HG02642 (cell line): Measurements from ENCODE around the gene TMED8.
"Not testable (repeated sequence)": the region's sequence is repeated elsewhere in the genome, so short reads cannot be mapped to it uniquely, and the experiment has no call there.

Experiments used
- ATAC-seq: cut with Tn5 transposase; IDR thresholded peaks from one replicate; pipeline ENCODE4 v1.9.1; 2021; ENCODE audit warnings: mild to moderate bottlenecking; ENCODE audit not compliant: unreplicated experiment, poor library complexity

The TMED8 gene

GRCh38 chr14:77372304-77372841 is 4.5 kb downstream of the TMED8 start:
- peak; percentile 34 for ATAC-seq

GRCh38 chr14:77369285-77369684 is 7.6 kb downstream of the TMED8 start:
- ATAC-seq = no peak

GRCh38 chr14:77364146-77364545 is 12.7 kb downstream of the TMED8 start:
- peak; percentile 60 for ATAC-seq

- no peak for ATAC-seq
Observed at GRCh38 chr14:77359626-77360025, 17.3 kb downstream of the TMED8 start.

GRCh38 chr14:77356899-77357298 is 20.0 kb downstream of the TMED8 start:
- no peak for ATAC-seq

GRCh38 chr14:77355811-77356210 is 21.1 kb downstream of the TMED8 start:
- ATAC-seq = no peak

GRCh38 chr14:77353469-77354141 is 23.3 kb downstream of the TMED8 start:
- ATAC-seq = no peak

GRCh38 chr14:77347751-77348150 is 29.1 kb downstream of the TMED8 start:
- ATAC-seq = no peak

- no peak for ATAC-seq
Observed at GRCh38 chr14:77346495-77346894, 30.4 kb downstream of the TMED8 start.

GRCh38 chr14:77344377-77344996 is 32.4 kb downstream of the TMED8 start:
- no peak for ATAC-seq

GRCh38 chr14:77343662-77344061 is 33.2 kb downstream of the TMED8 start:
- no peak for ATAC-seq

- no peak for ATAC-seq
Observed at GRCh38 chr14:77342726-77343397, 34.0 kb downstream of the TMED8 start.

- no peak for ATAC-seq
Observed at GRCh38 chr14:77340389-77340788, 36.5 kb downstream of the TMED8 start.

- ATAC-seq = no peak
Observed at GRCh38 chr14:77339407-77339806, 37.5 kb downstream of the TMED8 start.

GRCh38 chr14:77338302-77338701 is 38.6 kb downstream of the TMED8 start:
- ATAC-seq = no peak

- ATAC-seq = no peak
Observed at GRCh38 chr14:77337880-77338279, 39.0 kb downstream of the TMED8 start.

- not testable (repeated sequence) for ATAC-seq
Observed at GRCh38 chr14:77337255-77337654, 39.6 kb downstream of the TMED8 start.

GRCh38 chr14:77335576-77335975 is 41.3 kb downstream of the TMED8 start:
- ATAC-seq = no peak

GRCh38 chr14:77329872-77330271 is 47.0 kb downstream of the TMED8 start:
- ATAC-seq = no peak

GRCh38 chr14:77327111-77327510 is 49.8 kb downstream of the TMED8 start:
- ATAC-seq = no peak

- ATAC-seq = no peak
Observed at GRCh38 chr14:77325746-77326094, 51.2 kb downstream of the TMED8 start.
